Fibroblast of the aortic adventitia (primary cell): ENCODE data around the gene UNCX. TPM values are rescaled to one million over a fixed set of nuclear protein-coding genes. Genes with fewer than 3 reads are reported as not detected.

Experiments used
- DNase-seq: peaks from one replicate; pipeline ENCODE4 v3.0.0-alpha.2; 2010; ENCODE audit warnings: low read depth
- H3K4me3 ChIP-seq: 2 replicates; pipeline ENCODE4 v1.5.1; 2011; ENCODE audit warnings: low read depth, mild to moderate bottlenecking, control low read depth, low read length, moderate library complexity
- CTCF ChIP-seq: IDR thresholded peaks from 2 replicates; pipeline ENCODE4 v1.5.1; 2011; ENCODE audit warnings: mild to moderate bottlenecking, low read length, control low read depth, inconsistent platforms; ENCODE audit not compliant: insufficient read depth
- total RNA-seq: library from RNA; depleted of rRNA; stranded (reverse); fragments of >200 nt; gene quantifications from 2 replicates; pipeline ENCODE4 v1.2.3, GENCODE V29; 2012; ENCODE audit warnings: low replicate concordance

The UNCX gene
- total RNA-seq, 1 donor, result not detected

- DNase-seq, result no peak
- TF ChIP-seq CTCF, result no peak
- no peak overlapping the region for H3K4me3 ChIP-seq
Observed at GRCh38 chr7:1229956-1230355, 2.7 kb upstream of the UNCX start.

GRCh38 chr7:1230411-1231213 is 2.1 kb upstream of the UNCX start:
- DNase-seq, result no peak
- H3K4me3 ChIP-seq, result no peak overlapping the region
- no peak for TF ChIP-seq CTCF

GRCh38 chr7:1231214-1232102 is 1.2 kb upstream of the UNCX start:
- no peak overlapping the region for H3K4me3 ChIP-seq
- no peak for TF ChIP-seq CTCF
- no peak for DNase-seq

GRCh38 chr7:1232103-1232466 is 587 bp upstream of the UNCX start:
- H3K4me3 ChIP-seq, result no peak overlapping the region
- TF ChIP-seq CTCF, result no peak
- no peak for DNase-seq

GRCh38 chr7:1233333-1234048 is 819 bp downstream of the UNCX start:
- no peak for DNase-seq
- no peak overlapping the region for H3K4me3 ChIP-seq
- no peak for TF ChIP-seq CTCF

GRCh38 chr7:1234049-1234880 is 1.6 kb downstream of the UNCX start:
- no peak overlapping the region for H3K4me3 ChIP-seq
- DNase-seq, result no peak
- no peak for TF ChIP-seq CTCF
